Epithelial cell of esophagus (primary cell): ENCODE measurements around the gene ZNF425.
A peak's percentile ranks its signal among the peaks of the same experiment; 100 is the strongest.

Source experiments
- DNase-seq: peaks from one replicate; pipeline ENCODE4 v3.0.0; 2010; ENCODE audit warnings: low read depth
- H3K4me3 ChIP-seq: 2 replicates; pipeline ENCODE4 v1.5.1; 2011; ENCODE audit warnings: mild to moderate bottlenecking, low read length, control low read depth
- CTCF ChIP-seq: IDR thresholded peaks from 2 replicates; pipeline ENCODE4 v1.5.1; 2011; ENCODE audit warnings: low read depth, mild to moderate bottlenecking, low read length, control low read depth, inconsistent platforms; ENCODE audit not compliant: insufficient read depth; ENCODE audit errors: missing control alignments

The ZNF425 gene

GRCh38 chr7:149130572-149131198 lies 4.6 kb upstream of the ZNF425 start:
- TF ChIP-seq CTCF, result no peak
- no peak overlapping the region for H3K4me3 ChIP-seq
- DNase-seq, result no peak

GRCh38 chr7:149126662-149127266 lies 640 bp upstream of the ZNF425 start:
- peak overlapping the region; percentile 97 for H3K4me3 ChIP-seq
- peak; percentile 22 for DNase-seq
- no peak for TF ChIP-seq CTCF

- TF ChIP-seq CTCF, result no peak
- peak overlapping the region; percentile 97 for H3K4me3 ChIP-seq
- no peak for DNase-seq
Observed at GRCh38 chr7:149125189-149125862, 798 bp downstream of the ZNF425 start.

GRCh38 chr7:149109969-149110368 lies 16.2 kb downstream of the ZNF425 start:
- no peak for TF ChIP-seq CTCF
- H3K4me3 ChIP-seq, result no peak overlapping the region
- DNase-seq, result no peak

GRCh38 chr7:149104749-149105148 lies 21.4 kb downstream of the ZNF425 start:
- no peak overlapping the region for H3K4me3 ChIP-seq
- no peak for DNase-seq
- no peak for TF ChIP-seq CTCF

GRCh38 chr7:149104214-149104613 lies 21.9 kb downstream of the ZNF425 start:
- TF ChIP-seq CTCF, result no peak
- no peak overlapping the region for H3K4me3 ChIP-seq
- no peak for DNase-seq
